Mammary epithelial cell (primary cell): Measurements from ENCODE around the gene PRND.

Source experiments
- EZH2 ChIP-seq: IDR thresholded peaks from 2 replicates; pipeline ENCODE4 v1.6.1; 2012; ENCODE audit warnings: low read length, inconsistent platforms, borderline replicate concordance
- TF ChIP-seq, protein P1 (sequence below), 2 donors: IDR thresholded peaks in 1 of 2; conservative IDR thresholded peaks in 1 of 2; 2 replicates each; pipeline ENCODE4 v1.5.1; 2011 to 2012; ENCODE audit warnings: inconsistent platforms in 2 of 2, low read length in 2 of 2, mild to moderate bottlenecking in 2 of 2, control low read depth in 1 of 2, low read depth in 1 of 2; ENCODE audit not compliant: insufficient read depth in 1 of 2; ENCODE audit errors: extremely low read depth in 1 of 2

DNA sequence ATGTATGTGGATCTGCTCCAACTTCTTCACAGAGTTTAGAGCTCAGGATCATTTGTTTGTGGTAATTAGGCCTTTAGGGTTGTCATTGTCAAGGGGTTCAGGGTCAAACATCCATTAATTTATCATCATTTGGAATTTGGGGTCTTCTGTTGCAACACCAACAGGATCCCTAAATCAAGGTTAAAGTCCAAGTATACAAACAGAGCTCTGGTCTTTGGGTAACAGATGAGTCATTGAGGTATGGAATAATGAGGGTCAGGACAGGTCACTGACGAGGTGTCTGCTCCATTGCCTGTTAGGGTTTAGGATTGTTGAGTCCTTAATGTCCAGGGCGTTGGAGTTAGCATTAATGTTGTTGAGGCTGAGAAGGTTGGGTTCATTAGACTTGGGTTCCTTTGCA, 47.6 kb downstream of the PRND start:
- TF ChIP-seq, protein P1, sequence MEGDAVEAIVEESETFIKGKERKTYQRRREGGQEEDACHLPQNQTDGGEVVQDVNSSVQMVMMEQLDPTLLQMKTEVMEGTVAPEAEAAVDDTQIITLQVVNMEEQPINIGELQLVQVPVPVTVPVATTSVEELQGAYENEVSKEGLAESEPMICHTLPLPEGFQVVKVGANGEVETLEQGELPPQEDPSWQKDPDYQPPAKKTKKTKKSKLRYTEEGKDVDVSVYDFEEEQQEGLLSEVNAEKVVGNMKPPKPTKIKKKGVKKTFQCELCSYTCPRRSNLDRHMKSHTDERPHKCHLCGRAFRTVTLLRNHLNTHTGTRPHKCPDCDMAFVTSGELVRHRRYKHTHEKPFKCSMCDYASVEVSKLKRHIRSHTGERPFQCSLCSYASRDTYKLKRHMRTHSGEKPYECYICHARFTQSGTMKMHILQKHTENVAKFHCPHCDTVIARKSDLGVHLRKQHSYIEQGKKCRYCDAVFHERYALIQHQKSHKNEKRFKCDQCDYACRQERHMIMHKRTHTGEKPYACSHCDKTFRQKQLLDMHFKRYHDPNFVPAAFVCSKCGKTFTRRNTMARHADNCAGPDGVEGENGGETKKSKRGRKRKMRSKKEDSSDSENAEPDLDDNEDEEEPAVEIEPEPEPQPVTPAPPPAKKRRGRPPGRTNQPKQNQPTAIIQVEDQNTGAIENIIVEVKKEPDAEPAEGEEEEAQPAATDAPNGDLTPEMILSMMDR (conservative IDR thresholded peaks at IDR 0.05 in 1 of 2, IDR thresholded peaks at IDR 0.05 in 1 of 2; ENCODE audit: extremely low read depth in 1 of 2, insufficient read depth in 1 of 2, low read depth in 1 of 2, low read length in 2 of 2) = no peak
- no peak for TF ChIP-seq EZH2
